Uterus (tissue), 2 donors: ENCODE results near the gene C1GALT1.

Experiments
- CTCF ChIP-seq, 4 experiments: fragments of 200-600 bp in 2 of 4; fragments of 450-650 bp in 2 of 4; sonication (generic) in 2 of 4; IDR thresholded peaks; one replicate each; pipeline ENCODE4 v1.5.1; 2016 to 2019; ENCODE audit warnings: antibody characterized with exemption in 4 of 4, mild to moderate bottlenecking in 2 of 4, moderate library complexity in 1 of 4
- POLR2A ChIP-seq, 2 donors: fragments of 450-650 bp; IDR thresholded peaks; one replicate each; pipeline ENCODE4 v1.6.1; 2016; ENCODE audit warnings: antibody characterized with exemption in 2 of 2, mild to moderate bottlenecking in 1 of 2, moderate library complexity in 1 of 2

- TF ChIP-seq CTCF (IDR thresholded peaks at IDR 0.05) (no peak), POLR2A (IDR thresholded peaks at IDR 0.05) (no peak)
These were observed 81.2 kb downstream of the C1GALT1 start for GRCh38 chr7:7263297-7264230.
